GM12878 (cell line): Measurements from ENCODE around the gene RIMS1. TPM values are rescaled to one million over a fixed set of nuclear protein-coding genes. Genes with fewer than 3 reads are reported as not detected.

Source experiments
- ATAC-seq: fragments of 200-7000 bp; cut with Tn5 transposase; 3 replicates; pipeline ENCODE4 v1.9.1; 2020; ENCODE audit warnings: mild to moderate bottlenecking, moderate library complexity
- BruUV-seq: library from RNA; stranded (reverse); fragments of 400-500 nt; replicated peaks from 2 replicates; lab custom pipeline; 2021; lab: Mats Ljungman, UMichigan
- CTCF ChIA-PET: fragments of 300-600 bp; sonication (Branson Sonifier 250); formaldehyde crosslinking; extraction: SDS; loops from one replicate; lab custom pipeline; 2021; ENCODE audit warnings: inconsistent platforms; lab: Yijun Ruan, JAX
- POLR2A ChIA-PET: fragments of 350-600 bp; formaldehyde crosslinking; extraction: SDS; loops from one replicate; lab custom pipeline; 2021; ENCODE audit warnings: inconsistent platforms; lab: Charles Lee
- RAD21 ChIA-PET: fragments of 300-600 bp; sonication (Branson Sonifier 250); formaldehyde crosslinking; loops from one replicate; lab custom pipeline; 2023; ENCODE audit warnings: antibody characterized with exemption; ENCODE audit not compliant: unreplicated experiment; lab: Charles Lee
- SMC1A ChIA-PET: fragments of 300-600 bp; sonication (Branson Sonifier 250); formaldehyde crosslinking; loops from one replicate; lab custom pipeline; 2023; ENCODE audit not compliant: unreplicated experiment, uncharacterized antibody; lab: Charles Lee
- DNase-seq: peaks from one replicate; pipeline ENCODE4 v3.0.0-alpha.2; 2011; ENCODE audit warnings: low read depth, low spot score
- FAIRE-seq: peaks from 3 replicates; lab custom pipeline; 2011; peaks lifted over from hg19 to GRCh38; lab: Jason Lieb, UNC
- H2AFZ ChIP-seq: 2 replicates; pipeline ENCODE4 v1.6.0; 2011; ENCODE audit warnings: low read depth, low read length, control low read depth; ENCODE audit not compliant: control insufficient read depth
- H3K27ac ChIP-seq: 2 replicates; pipeline ENCODE4 v1.5.1; 2011; ENCODE audit warnings: control low read depth; ENCODE audit not compliant: control insufficient read depth, insufficient read depth
- H3K27me3 ChIP-seq, 2 experiments: replicated peaks in 1 of 2; 2 replicates each; pipeline versions ENCODE4 v1.6.0 to v1.6.1; 2011; ENCODE audit warnings: low read length in 1 of 2; ENCODE audit not compliant: control insufficient read depth in 2 of 2, insufficient read depth in 2 of 2
- H3K36me3 ChIP-seq, 2 experiments: 2 replicates each; pipeline ENCODE4 v1.5.1; 2011; ENCODE audit warnings: low read length in 1 of 2; ENCODE audit not compliant: control insufficient read depth in 2 of 2, insufficient read depth in 2 of 2
- H3K4me1 ChIP-seq: 2 replicates; pipeline ENCODE4 v1.6.1; 2011; ENCODE audit warnings: mild to moderate bottlenecking, low read length, moderate library complexity, mixed read lengths; ENCODE audit not compliant: control insufficient read depth, insufficient read depth
- H3K4me2 ChIP-seq: 2 replicates; pipeline ENCODE4 v1.6.0; 2011; ENCODE audit warnings: control low read depth; ENCODE audit not compliant: control insufficient read depth, insufficient read depth
- H3K4me3 ChIP-seq: fragments of 200-600 bp; sonication (generic); 2 replicates; pipeline ENCODE4 v1.5.1; 2016
- H3K79me2 ChIP-seq: 2 replicates; pipeline ENCODE4 v1.6.0; 2011; ENCODE audit warnings: low read length; ENCODE audit not compliant: control insufficient read depth, insufficient read depth
- H3K9ac ChIP-seq: 2 replicates; pipeline ENCODE4 v1.8.0; 2011; ENCODE audit warnings: low read length, control low read depth, mixed read lengths; ENCODE audit not compliant: control insufficient read depth, insufficient read depth
- H3K9me3 ChIP-seq: replicated peaks from 3 replicates; pipeline ENCODE4 v1.5.1; 2011; ENCODE audit warnings: mild to moderate bottlenecking, low read length; ENCODE audit not compliant: control insufficient read depth, insufficient read depth
- H4K20me1 ChIP-seq: 2 replicates; pipeline ENCODE4 v1.6.0; 2011; ENCODE audit not compliant: control insufficient read depth, insufficient read depth
- CBFB ChIP-seq: IDR thresholded peaks from 2 replicates; pipeline ENCODE4 v1.6.1; 2016; ENCODE audit warnings: antibody characterized with exemption, low read depth
- IRF4 ChIP-seq: IDR thresholded peaks from 2 replicates; pipeline ENCODE4 v1.6.1; 2011; ENCODE audit warnings: low read depth, low read length
- MTA2 ChIP-seq: fragments of 450-650 bp; IDR thresholded peaks from 2 replicates; pipeline ENCODE4 v1.6.1; 2016; ENCODE audit warnings: low read depth, mild to moderate bottlenecking, moderate library complexity
- MYB ChIP-seq: fragments of 150-350 bp; IDR thresholded peaks from 2 replicates; pipeline ENCODE4 v1.6.1; 2014; ENCODE audit warnings: mild to moderate bottlenecking, low read depth, low read length, borderline replicate concordance
- MYC ChIP-seq: IDR thresholded peaks from 2 replicates; pipeline ENCODE4 v1.6.1; 2011; ENCODE audit warnings: mild to moderate bottlenecking, low read length, moderate library complexity, inconsistent platforms; ENCODE audit not compliant: insufficient read depth, insufficient replicate concordance, insufficient read length, severe bottlenecking
- RAD51 ChIP-seq: fragments of 450-650 bp; IDR thresholded peaks from 2 replicates; pipeline ENCODE4 v1.6.1; 2016; ENCODE audit warnings: moderate library complexity, mild to moderate bottlenecking, inconsistent platforms
- SUPT20H ChIP-seq: IDR thresholded peaks from 2 replicates; pipeline ENCODE4 v1.6.1; 2011; ENCODE audit warnings: low read depth, mild to moderate bottlenecking, low read length, moderate library complexity, borderline replicate concordance; ENCODE audit not compliant: control insufficient read depth
- WGBS: methylation state at CpG from one replicate; pipeline ENCODE4 v1.1.6; 2016; ENCODE audit warnings: low lambda C conversion rate; ENCODE audit not compliant: insufficient replicate concordance, insufficient coverage; ENCODE audit errors: missing lambda C conversion rate; 5-methylcytosine and 5-hydroxymethylcytosine counted together
- in situ Hi-C: fragments of 300-500 bp; cut with MboI; formaldehyde crosslinking; loops from 9 replicates; pipeline ENCODE4 v1.14.3; 2018; ENCODE audit warnings: mixed read lengths
- intact Hi-C: fragments of 100-400 bp; cut with micrococcal nuclease; formaldehyde crosslinking; loops from one replicate; pipeline ENCODE4 v1.14.2; 2022; ENCODE audit not compliant: unreplicated experiment
- polyA plus RNA-seq, 11 experiments: library from polyadenylated mRNA; depleted of rRNA in 4 of 11; unstranded in 6 of 11; stranded (reverse) in 5 of 11; fragments of >200 nt; fragmentation: Nextera tagmentation in 4 of 11; fragmentation: Illumina TruSeq in 1 of 11; extraction: Ambion mirVana in 4 of 11; extraction: Trizol in 1 of 11; gene quantifications; 1 replicate in 1 of 11; 2 replicates in 10 of 11; pipeline versions ENCODE4 v1.2.1 to v1.2.3, GENCODE V29; 2011 to 2016; ENCODE audit warnings: inconsistent platforms in 2 of 11, missing spikeins in 2 of 11, low read depth in 1 of 11
- total RNA-seq, 4 experiments: library from RNA; depleted of rRNA in 3 of 4; stranded (reverse); fragments of >200 nt in 3 of 4; fragmentation: Illumina TruSeq in 1 of 4; extraction: Trizol in 1 of 4; gene quantifications; 2 replicates each; pipeline versions ENCODE4 v1.2.1 to v1.2.3, GENCODE V29; 2013 to 2021
- TF ChIP-seq, protein P1 (sequence below), 3 experiments: IDR thresholded peaks in 2 of 3; conservative IDR thresholded peaks in 1 of 3; 2 replicates each; pipeline ENCODE4 v1.5.1; 2011; ENCODE audit warnings: low read depth in 3 of 3, low read length in 3 of 3, mild to moderate bottlenecking in 3 of 3, control low read depth in 2 of 3, moderate library complexity in 2 of 3, inconsistent platforms in 1 of 3, mixed read lengths in 1 of 3; ENCODE audit not compliant: control insufficient read depth in 2 of 3, insufficient read depth in 1 of 3; ENCODE audit errors: extremely low read depth in 1 of 3

Gene RIMS1
- total and polyA plus RNA-seq, 10 of the 15 experiments (the other 5 are each of a cell fraction or from before 2014, with no cell fraction given), result 0.05 to 0.76 (median 0.23) TPM

DNA sequence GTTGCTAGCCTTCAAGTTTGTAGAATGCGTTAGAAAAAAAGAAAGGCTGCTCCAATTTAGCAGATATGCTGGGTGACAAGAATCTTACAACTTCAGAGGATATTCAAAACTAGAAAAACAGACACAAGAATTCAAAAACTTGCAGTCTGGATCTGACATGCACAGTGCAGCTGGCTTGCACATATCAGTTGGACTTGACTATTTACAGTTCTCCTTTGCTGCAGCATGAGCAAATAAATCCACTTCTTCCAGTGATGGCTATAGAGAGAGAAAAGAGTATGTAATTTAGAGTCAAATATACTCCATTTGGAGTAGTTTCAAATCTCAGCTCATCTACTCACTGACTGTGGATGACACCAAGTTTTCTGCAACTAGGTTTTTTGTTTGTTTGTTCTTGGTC lies 247.0 kb downstream of the RIMS1 start:
- ATAC-seq, result no peak
- ChIA-PET POLR2A (interaction anchor here (0.7 kb wide), 1 partner anchor 8 kb away, joined by 3 read pairs; no protein-coding TSS in a partner anchor), CTCF (no interaction called here), SMC1A (no interaction called here), RAD21 (no interaction called here)
- no peak for DNase-seq
- H3K4me3 ChIP-seq, result no peak overlapping the region
- TF ChIP-seq CBFB (no peak), MTA2 (no peak), MYB (no peak)
- no peaks in the 10 kb centered on the region for H4K20me1 ChIP-seq
- no peak overlapping the region for H3K4me2 ChIP-seq
- intact Hi-C loops, result no loop called here
- no peak for FAIRE-seq
- no peaks in the 10 kb centered on the region for H3K9me3 ChIP-seq
- WGBS, result 0% methylated on average over 1 of the region's 1 CpG
- no peak overlapping the region for H3K9ac ChIP-seq
- no peak overlapping the region for H2AFZ ChIP-seq
- H3K27ac ChIP-seq, result no peak overlapping the region
- no peaks in the 10 kb centered on the region for H3K27me3 ChIP-seq
- H3K36me3 ChIP-seq, result no peaks in the 10 kb centered on the region
- in situ Hi-C loops, result no loop called here
- H3K79me2 ChIP-seq, result no peaks in the 10 kb centered on the region
- BruUV-seq, result no TSS peak
- no peaks in the 10 kb centered on the region for H3K4me1 ChIP-seq

DNA sequence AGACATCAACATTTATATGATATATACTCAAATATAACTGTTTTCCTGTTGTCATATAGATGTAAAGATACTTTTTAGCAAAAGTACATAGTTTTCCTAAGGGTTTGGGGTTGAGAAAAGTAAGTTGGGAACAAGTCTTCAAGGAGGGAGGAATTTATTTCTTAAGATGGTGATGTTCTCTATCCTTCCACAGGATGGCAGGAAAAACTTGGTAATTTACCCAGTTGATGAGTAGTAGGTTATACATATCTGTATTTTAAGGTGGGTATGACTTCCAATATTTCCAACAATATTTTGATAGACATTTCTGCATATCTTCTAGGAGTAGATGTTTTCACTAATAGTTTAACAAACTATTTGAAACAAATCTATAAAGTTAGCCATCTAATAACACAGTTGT lies 254.4 kb downstream of the RIMS1 start:
- in situ Hi-C loops (no loop called here), intact Hi-C loops (no loop called here)
- no peaks in the 10 kb centered on the region for H3K79me2 ChIP-seq
- no peak for TF ChIP-seq IRF4
- TF ChIP-seq, protein P1, sequence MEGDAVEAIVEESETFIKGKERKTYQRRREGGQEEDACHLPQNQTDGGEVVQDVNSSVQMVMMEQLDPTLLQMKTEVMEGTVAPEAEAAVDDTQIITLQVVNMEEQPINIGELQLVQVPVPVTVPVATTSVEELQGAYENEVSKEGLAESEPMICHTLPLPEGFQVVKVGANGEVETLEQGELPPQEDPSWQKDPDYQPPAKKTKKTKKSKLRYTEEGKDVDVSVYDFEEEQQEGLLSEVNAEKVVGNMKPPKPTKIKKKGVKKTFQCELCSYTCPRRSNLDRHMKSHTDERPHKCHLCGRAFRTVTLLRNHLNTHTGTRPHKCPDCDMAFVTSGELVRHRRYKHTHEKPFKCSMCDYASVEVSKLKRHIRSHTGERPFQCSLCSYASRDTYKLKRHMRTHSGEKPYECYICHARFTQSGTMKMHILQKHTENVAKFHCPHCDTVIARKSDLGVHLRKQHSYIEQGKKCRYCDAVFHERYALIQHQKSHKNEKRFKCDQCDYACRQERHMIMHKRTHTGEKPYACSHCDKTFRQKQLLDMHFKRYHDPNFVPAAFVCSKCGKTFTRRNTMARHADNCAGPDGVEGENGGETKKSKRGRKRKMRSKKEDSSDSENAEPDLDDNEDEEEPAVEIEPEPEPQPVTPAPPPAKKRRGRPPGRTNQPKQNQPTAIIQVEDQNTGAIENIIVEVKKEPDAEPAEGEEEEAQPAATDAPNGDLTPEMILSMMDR (IDR thresholded peaks at IDR 0.05 in 2 of 3, conservative IDR thresholded peaks at IDR 0.05 in 1 of 3; ENCODE audit: control insufficient read depth in 2 of 3, extremely low read depth in 1 of 3, insufficient read depth in 1 of 3, low read depth in 3 of 3, low read length in 3 of 3), result 0 out of 6 replicates have a peak, but pooled peaks of 1 of the 3 experiments have one; percentile 1
- TF ChIP-seq RAD51, result no peak
- no peak for TF ChIP-seq SUPT20H
- no peak for TF ChIP-seq MYC
- no TSS peak for BruUV-seq
- H3K4me1 ChIP-seq, result no peaks in the 10 kb centered on the region
- no peaks in the 10 kb centered on the region for H4K20me1 ChIP-seq
- no peak overlapping the region for H3K4me2 ChIP-seq
- RAD21 ChIA-PET, result no interaction called here
- FAIRE-seq, result no peak
- H3K27me3 ChIP-seq, result no peaks in the 10 kb centered on the region
- no peak for DNase-seq
- CTCF ChIA-PET, result no interaction called here
- no peak for ATAC-seq
- H3K4me3 ChIP-seq, result no peak overlapping the region
- H2AFZ ChIP-seq, result no peak overlapping the region
- H3K9ac ChIP-seq, result no peak overlapping the region
- SMC1A ChIA-PET, result no interaction called here
- no peaks in the 10 kb centered on the region for H3K9me3 ChIP-seq
- POLR2A ChIA-PET, result no interaction called here
- no peak overlapping the region for H3K27ac ChIP-seq
- no peaks in the 10 kb centered on the region for H3K36me3 ChIP-seq
